Right renal cortex interstitium (tissue), 3 donors: Measurements from ENCODE around the gene NXPH2. TPM values are rescaled to one million over a fixed set of nuclear protein-coding genes. Genes with fewer than 3 reads are reported as not detected.

Source experiments
- DNase-seq, 3 donors: peaks; one replicate each; pipeline ENCODE4 v3.0.0-alpha.2; 2013; ENCODE audit warnings: low read depth in 3 of 3, low spot score in 2 of 3
- polyA plus RNA-seq, 3 donors: library from polyadenylated mRNA; unstranded; fragments of 120-200 nt; gene quantifications; one replicate each; pipeline ENCODE4 v1.2.1, GENCODE V29; 2013; ENCODE audit not compliant: insufficient read length in 3 of 3

NXPH2 gene
- polyA plus RNA-seq, 3 donors, result 4.4 to 6.8 (median 4.5) TPM

GRCh38 chr2:138713069-138713496, 67.1 kb downstream of the NXPH2 start:
- no peak for DNase-seq

GRCh38 chr2:138712212-138712979, 67.8 kb downstream of the NXPH2 start:
- no peak for DNase-seq

- DNase-seq, result no peak
Observed at GRCh38 chr2:138711812-138712211, 68.4 kb downstream of the NXPH2 start.

GRCh38 chr2:138708682-138709241, 71.4 kb downstream of the NXPH2 start:
- DNase-seq, result peak in 1 of 3 donors; percentile 7

- DNase-seq, result no peak
Observed at GRCh38 chr2:138707392-138708074, 72.7 kb downstream of the NXPH2 start.

- DNase-seq, result no peak
Observed at GRCh38 chr2:138703242-138703641, 76.9 kb downstream of the NXPH2 start.

- DNase-seq, result no peak
Observed at GRCh38 chr2:138700716-138701115, 79.5 kb downstream of the NXPH2 start.

GRCh38 chr2:138699421-138699820, 80.8 kb downstream of the NXPH2 start:
- DNase-seq, result no peak

- no peak for DNase-seq
Observed at GRCh38 chr2:138698428-138698827, 81.8 kb downstream of the NXPH2 start.

GRCh38 chr2:138691667-138692066, 88.5 kb downstream of the NXPH2 start:
- DNase-seq, result no peak

- DNase-seq, result no peak
Observed at GRCh38 chr2:138689705-138690104, 90.5 kb downstream of the NXPH2 start.

GRCh38 chr2:138682163-138682562, 98.0 kb downstream of the NXPH2 start:
- DNase-seq, result no peak

- DNase-seq, result no peak
Observed at GRCh38 chr2:138677221-138677620, 103.0 kb downstream of the NXPH2 start.

GRCh38 chr2:138676619-138677021, 103.6 kb downstream of the NXPH2 start:
- no peak for DNase-seq

GRCh38 chr2:138671566-138671965, 108.6 kb downstream of the NXPH2 start:
- no peak for DNase-seq

GRCh38 chr2:138670734-138671133, 109.5 kb downstream of the NXPH2 start:
- no peak for DNase-seq

GRCh38 chr2:138665937-138666336, 114.3 kb downstream of the NXPH2 start:
- no peak for DNase-seq

GRCh38 chr2:138658187-138658894, 121.8 kb downstream of the NXPH2 start:
- no peak for DNase-seq

GRCh38 chr2:138654146-138654545, 126.0 kb downstream of the NXPH2 start:
- no peak for DNase-seq

GRCh38 chr2:138652378-138652777, 127.8 kb downstream of the NXPH2 start:
- DNase-seq, result no peak

GRCh38 chr2:138649571-138649970, 130.6 kb downstream of the NXPH2 start:
- no peak for DNase-seq
